ENCODE results near the gene APOA5. TPM values are rescaled to one million over a fixed set of nuclear protein-coding genes. Genes with fewer than 3 reads are reported as not detected.

Gene APOA5
- total and polyA plus RNA-seq, 2 of the 13 experiments (the other 11 are each of a cell fraction or from before 2014, with no cell fraction given): 44.0 to 49.1 TPM

- TF ChIP-seq ZNF460 (CRISPR knock-in tag; IDR thresholded peaks at IDR 0.05; ENCODE audit: borderline replicate concordance) (peak; percentile 55; the same call in 1 of the 2 replicates), ATRX (CRISPR knock-in tag; IDR thresholded peaks at IDR 0.05; ENCODE audit: borderline replicate concordance) (no peak), ZNF790 (CRISPR knock-in tag; IDR thresholded peaks at IDR 0.05; ENCODE audit: borderline replicate concordance) (no peak; the same call in 1 of the 2 replicates), MEIS2 (CRISPR knock-in tag; IDR thresholded peaks at IDR 0.05) (peak; percentile 99), ZNF546 (CRISPR knock-in tag; conservative IDR thresholded peaks at IDR 0.05) (peak; percentile 60), HOXA7 (CRISPR knock-in tag; IDR thresholded peaks at IDR 0.05) (no peak), YY1 (IDR thresholded peaks at IDR 0.05; ENCODE audit: insufficient read depth, insufficient replicate concordance, low read depth, low read length) (peak; percentile 18), ZNF367 (CRISPR knock-in tag; IDR thresholded peaks at IDR 0.05; ENCODE audit: borderline replicate concordance) (no peak), GLI4 (CRISPR knock-in tag; IDR thresholded peaks at IDR 0.05; ENCODE audit: borderline replicate concordance) (no peak; the same call in 1 of the 2 replicates), ATAD3A (CRISPR knock-in tag; IDR thresholded peaks at IDR 0.05) (no peak), RFX5 (IDR thresholded peaks at IDR 0.05; ENCODE audit: low read depth, low read length) (no peak), ZNF773 (CRISPR knock-in tag; IDR thresholded peaks at IDR 0.05; ENCODE audit: borderline replicate concordance) (no peak; the same call in 1 of the 2 replicates), ZNF326 (CRISPR knock-in tag; IDR thresholded peaks at IDR 0.05; ENCODE audit: borderline replicate concordance) (no peak), ZNF740 (CRISPR knock-in tag; IDR thresholded peaks at IDR 0.05) (peak; percentile 33; the same call in 1 of the 2 replicates), EHMT2 (IDR thresholded peaks at IDR 0.05; ENCODE audit: borderline replicate concordance, low read depth, low read length) (no peak), U2AF1 (optimal IDR thresholded peaks at IDR 0.05; ENCODE audit: low read depth, low read length) (peak; percentile 67), ATF1 (CRISPR knock-in tag; IDR thresholded peaks at IDR 0.05) (no peak), EED (CRISPR knock-in tag; IDR thresholded peaks at IDR 0.05) (no peak), ATF7 (IDR thresholded peaks at IDR 0.05) (0 out of 2 replicates have a peak, but pooled peaks have one; percentile 20), ATF7 (CRISPR knock-in tag; IDR thresholded peaks at IDR 0.05) (peak; percentile 78), SOX6 (IDR thresholded peaks at IDR 0.05) (no peak), SOX6 (CRISPR knock-in tag; IDR thresholded peaks at IDR 0.05) (peak; percentile 100), ZNF20 (CRISPR knock-in tag; IDR thresholded peaks at IDR 0.05) (no peak), SKI (IDR thresholded peaks at IDR 0.05; ENCODE audit: partially characterized antibody) (peak; percentile 76), CBX5 (CRISPR knock-in tag; IDR thresholded peaks at IDR 0.05; ENCODE audit: borderline replicate concordance) (peak; percentile 84), ZNF761 (CRISPR knock-in tag; conservative IDR thresholded peaks at IDR 0.05) (0 out of 2 replicates have a peak, but pooled peaks have one; percentile 27), ZBTB46 (CRISPR knock-in tag; IDR thresholded peaks at IDR 0.05; ENCODE audit: borderline replicate concordance) (no peak)
Measured at GRCh38 chr11:116832350-116833290, 40.9 kb upstream of the APOA5 start (continued).

Measured in HepG2 (cell line).